Measurements from ENCODE around the gene ACVRL1.

DNA sequence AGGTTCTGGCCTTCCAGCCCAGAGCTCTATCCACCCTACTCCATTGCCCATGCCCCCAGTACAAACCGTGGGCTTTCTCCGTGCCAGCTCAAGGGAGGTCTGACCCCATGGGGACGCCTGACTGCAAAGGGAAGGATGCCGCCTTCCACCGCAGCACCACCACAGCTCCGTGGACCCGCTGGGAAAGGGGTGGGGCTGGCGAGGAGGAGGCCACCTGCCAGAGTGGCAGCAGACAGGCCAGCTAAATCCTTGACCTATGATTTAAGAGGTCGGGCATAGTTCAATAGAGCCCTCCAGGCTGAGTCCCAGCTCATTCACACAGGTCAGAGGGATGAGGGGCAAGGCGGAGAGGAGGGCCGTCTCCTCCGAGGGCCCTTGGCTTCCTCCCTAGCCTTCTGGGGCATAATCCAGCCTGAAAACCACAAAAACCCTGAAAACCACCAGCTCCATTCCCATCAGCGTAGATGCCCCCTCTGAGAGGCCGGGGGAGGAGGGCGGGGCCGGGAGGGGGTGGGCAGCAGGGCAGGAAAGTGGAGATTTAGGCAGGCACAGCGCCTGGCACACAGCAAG is 43.9 kb upstream of the ACVRL1 start:
- TF ChIP-seq GATA2 (IDR thresholded peaks at IDR 0.05; ENCODE audit: low read depth, low read length) (no peak), GATA3 (IDR thresholded peaks at IDR 0.05; ENCODE audit: low read depth, low read length) (no peak)

Data from SH-SY5Y (cell line).